DOHH2 (cell line): ENCODE data around the gene TAS1R2.

Experiments
- EZH2phosphoT487 ChIP-seq: fragments of 200-600 bp; sonication (generic); IDR thresholded peaks from 2 replicates; pipeline ENCODE4 v1.6.1; 2017; ENCODE audit warnings: borderline replicate concordance, mild to moderate bottlenecking, antibody characterized with exemption, low read length, moderate library complexity, mixed read lengths
- TF ChIP-seq, protein P1 (sequence below): fragments of 200-600 bp; sonication (generic); IDR thresholded peaks from one replicate; pipeline ENCODE4 v1.5.1; 2014; ENCODE audit warnings: antibody characterized with exemption, mild to moderate bottlenecking, low read depth, low read length; ENCODE audit not compliant: poor library complexity, severe bottlenecking

DNA sequence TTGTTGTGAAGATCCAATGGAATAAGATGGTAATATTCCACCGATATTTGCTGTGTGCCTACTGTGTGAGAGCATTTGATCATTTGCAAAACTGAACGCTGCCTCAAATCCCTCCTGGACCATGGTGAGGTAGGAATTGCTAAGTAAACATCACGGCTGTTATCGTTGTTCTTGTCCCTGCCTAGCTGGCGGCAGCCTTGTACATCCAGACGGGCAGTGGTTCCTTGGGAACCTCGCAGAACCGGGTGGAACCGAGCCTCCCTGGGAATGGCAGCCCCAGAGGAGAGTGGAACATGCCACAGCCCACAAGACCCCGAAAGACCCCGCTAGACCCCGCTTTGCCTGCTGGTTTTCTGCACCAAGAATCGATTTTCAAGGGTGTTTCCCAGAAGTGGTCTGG, 60.9 kb downstream of the TAS1R2 start:
- TF ChIP-seq, protein P1, sequence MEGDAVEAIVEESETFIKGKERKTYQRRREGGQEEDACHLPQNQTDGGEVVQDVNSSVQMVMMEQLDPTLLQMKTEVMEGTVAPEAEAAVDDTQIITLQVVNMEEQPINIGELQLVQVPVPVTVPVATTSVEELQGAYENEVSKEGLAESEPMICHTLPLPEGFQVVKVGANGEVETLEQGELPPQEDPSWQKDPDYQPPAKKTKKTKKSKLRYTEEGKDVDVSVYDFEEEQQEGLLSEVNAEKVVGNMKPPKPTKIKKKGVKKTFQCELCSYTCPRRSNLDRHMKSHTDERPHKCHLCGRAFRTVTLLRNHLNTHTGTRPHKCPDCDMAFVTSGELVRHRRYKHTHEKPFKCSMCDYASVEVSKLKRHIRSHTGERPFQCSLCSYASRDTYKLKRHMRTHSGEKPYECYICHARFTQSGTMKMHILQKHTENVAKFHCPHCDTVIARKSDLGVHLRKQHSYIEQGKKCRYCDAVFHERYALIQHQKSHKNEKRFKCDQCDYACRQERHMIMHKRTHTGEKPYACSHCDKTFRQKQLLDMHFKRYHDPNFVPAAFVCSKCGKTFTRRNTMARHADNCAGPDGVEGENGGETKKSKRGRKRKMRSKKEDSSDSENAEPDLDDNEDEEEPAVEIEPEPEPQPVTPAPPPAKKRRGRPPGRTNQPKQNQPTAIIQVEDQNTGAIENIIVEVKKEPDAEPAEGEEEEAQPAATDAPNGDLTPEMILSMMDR: no peak
- no peak for TF ChIP-seq EZH2phosphoT487
